ENCODE measurements around the gene NXNL2. TPM values are rescaled to one million over a fixed set of nuclear protein-coding genes. Genes with fewer than 3 reads are reported as not detected.

The NXNL2 gene
- total RNA-seq, 1 donor from 2014 or later, result 0.32 TPM

GRCh38 chr9:88524911-88525310 is 10.1 kb upstream of the NXNL2 start:
- Mint-ChIP-seq H3K4me3 (ENCODE audit: unreplicated experiment) (no peak overlapping the region), H3K27ac (ENCODE audit: unreplicated experiment) (no peak overlapping the region), H3K27me3 (ENCODE audit: unreplicated experiment) (no peaks in the 10 kb centered on the region), H3K9me3 (ENCODE audit: unreplicated experiment) (no peaks in the 10 kb centered on the region), H3K36me3 (ENCODE audit: unreplicated experiment) (no peaks in the 10 kb centered on the region), H3K4me1 (ENCODE audit: unreplicated experiment) (peaks cover 10% of the 10 kb centered on the region)
- DNase-seq (ENCODE audit: extremely low spot score, unreplicated experiment), result no peak
- TF ChIP-seq CTCF (IDR thresholded peaks at IDR 0.05), result no peak

GRCh38 chr9:88527618-88528017 is 7.4 kb upstream of the NXNL2 start:
- Mint-ChIP-seq H3K27me3 (ENCODE audit: unreplicated experiment) (no peaks in the 10 kb centered on the region), H3K9me3 (ENCODE audit: unreplicated experiment) (no peaks in the 10 kb centered on the region), H3K4me1 (ENCODE audit: unreplicated experiment) (peaks cover 27% of the 10 kb centered on the region), H3K36me3 (ENCODE audit: unreplicated experiment) (no peaks in the 10 kb centered on the region), H3K4me3 (ENCODE audit: unreplicated experiment) (no peak overlapping the region), H3K27ac (ENCODE audit: unreplicated experiment) (no peak overlapping the region)
- no peak for DNase-seq (ENCODE audit: extremely low spot score, unreplicated experiment)
- TF ChIP-seq CTCF (IDR thresholded peaks at IDR 0.05), result no peak

GRCh38 chr9:88528080-88528790 is 6.7 kb upstream of the NXNL2 start:
- no peak overlapping the region for H3K27ac Mint-ChIP-seq (ENCODE audit: unreplicated experiment)
- no peak for DNase-seq (ENCODE audit: extremely low spot score, unreplicated experiment)
- no peaks in the 10 kb centered on the region for H3K9me3 Mint-ChIP-seq (ENCODE audit: unreplicated experiment)
- H3K4me1 Mint-ChIP-seq (ENCODE audit: unreplicated experiment), result peaks cover 30% of the 10 kb centered on the region
- H3K36me3 Mint-ChIP-seq (ENCODE audit: unreplicated experiment), result no peaks in the 10 kb centered on the region
- TF ChIP-seq CTCF (IDR thresholded peaks at IDR 0.05), result no peak
- H3K4me3 Mint-ChIP-seq (ENCODE audit: unreplicated experiment), result no peak overlapping the region
- H3K27me3 Mint-ChIP-seq (ENCODE audit: unreplicated experiment), result no peaks in the 10 kb centered on the region

- no peaks in the 10 kb centered on the region for H3K36me3 Mint-ChIP-seq (ENCODE audit: unreplicated experiment)
- H3K4me1 Mint-ChIP-seq (ENCODE audit: unreplicated experiment), result peaks cover 35% of the 10 kb centered on the region
- TF ChIP-seq CTCF (IDR thresholded peaks at IDR 0.05), result no peak
- no peaks in the 10 kb centered on the region for H3K27me3 Mint-ChIP-seq (ENCODE audit: unreplicated experiment)
- H3K9me3 Mint-ChIP-seq (ENCODE audit: unreplicated experiment), result no peaks in the 10 kb centered on the region
- no peak overlapping the region for H3K4me3 Mint-ChIP-seq (ENCODE audit: unreplicated experiment)
- H3K27ac Mint-ChIP-seq (ENCODE audit: unreplicated experiment), result peak overlapping the region; percentile 74
- DNase-seq (ENCODE audit: extremely low spot score, unreplicated experiment), result no peak
These were observed 5.5 kb upstream of the NXNL2 start for GRCh38 chr9:88529496-88529895.

- H3K36me3 Mint-ChIP-seq (ENCODE audit: unreplicated experiment), result no peaks in the 10 kb centered on the region
- no peak for TF ChIP-seq CTCF (IDR thresholded peaks at IDR 0.05)
- H3K27ac Mint-ChIP-seq (ENCODE audit: unreplicated experiment), result peak overlapping the region; percentile 74
- H3K4me1 Mint-ChIP-seq (ENCODE audit: unreplicated experiment), result peaks cover 35% of the 10 kb centered on the region
- DNase-seq (ENCODE audit: extremely low spot score, unreplicated experiment), result no peak
- no peaks in the 10 kb centered on the region for H3K27me3 Mint-ChIP-seq (ENCODE audit: unreplicated experiment)
- no peak overlapping the region for H3K4me3 Mint-ChIP-seq (ENCODE audit: unreplicated experiment)
- no peaks in the 10 kb centered on the region for H3K9me3 Mint-ChIP-seq (ENCODE audit: unreplicated experiment)
These were observed 4.9 kb upstream of the NXNL2 start for GRCh38 chr9:88530051-88530450.
